Measurements from ENCODE around the gene CXCL10.

- no peak for TF ChIP-seq CTCF (conservative IDR thresholded peaks at IDR 0.05)
- TF ChIP-seq ZFX (IDR thresholded peaks at IDR 0.05): no peak
These were observed at the start of gene CXCL10 for GRCh38 chr4:76023389-76023788.

Measured in C4-2B (cell line).